B cell (primary cell): ENCODE data around the gene RBP2. TPM values are rescaled to one million over a fixed set of nuclear protein-coding genes. Genes with fewer than 3 reads are reported as not detected.

Experiments
- ATAC-seq: fragments of 200-7000 bp; cut with Tn5 transposase; one replicate; pipeline ENCODE4 v1.10.0; 2021; ENCODE audit warnings: low read depth, mild to moderate bottlenecking, moderate number of reproducible peaks, moderate library complexity
- CTCF ChIA-PET: fragments of 350-600 bp; sonication (Branson Sonifier 250); formaldehyde crosslinking; loops from one replicate; lab custom pipeline; 2021; ENCODE audit warnings: antibody characterized with exemption, inconsistent platforms; lab: Charles Lee
- POLR2A ChIA-PET: fragments of 350-600 bp; sonication (Branson Sonifier 250); formaldehyde crosslinking; loops from one replicate; lab custom pipeline; 2021; ENCODE audit warnings: antibody characterized with exemption; lab: Charles Lee
- DNase-seq: peaks from one replicate; pipeline ENCODE4 v3.0.0; 2013
- H2AFZ ChIP-seq: 2 replicates; pipeline ENCODE4 v1.6.1; 2012; ENCODE audit warnings: mild to moderate bottlenecking, low read depth, low read length; ENCODE audit not compliant: insufficient read depth, poor library complexity, severe bottlenecking
- H3K27ac ChIP-seq, 2 donors: 1 replicate in 1 of 2; 2 replicates in 1 of 2; pipeline ENCODE4 v1.5.1; 2012 to 2013; ENCODE audit warnings: low read length in 2 of 2, mild to moderate bottlenecking in 2 of 2, moderate library complexity in 1 of 2
- H3K27me3 ChIP-seq, 4 experiments: fragments of 200-600 bp in 1 of 4; sonication (generic) in 1 of 4; replicated peaks in 1 of 4; 1 replicate in 2 of 4; 2 replicates in 2 of 4; pipeline versions ENCODE4 v1.6.1 to v1.7.0; 2013 to 2016; ENCODE audit warnings: low read length in 3 of 4, mild to moderate bottlenecking in 2 of 4, mixed read lengths in 1 of 4, moderate library complexity in 1 of 4; ENCODE audit not compliant: insufficient read depth in 4 of 4, control insufficient read depth in 3 of 4; ENCODE audit errors: control extremely low read depth in 1 of 4
- H3K36me3 ChIP-seq, 2 experiments: replicated peaks in 1 of 2; 1 replicate in 1 of 2; 2 replicates in 1 of 2; pipeline versions ENCODE4 v1.6.1 to v1.7.1; 2013; ENCODE audit warnings: low read length in 1 of 2; ENCODE audit not compliant: insufficient read depth in 2 of 2, control insufficient read depth in 1 of 2; ENCODE audit errors: control extremely low read depth in 1 of 2, extremely low read depth in 1 of 2
- H3K4me1 ChIP-seq, 2 donors: fragments of 200-600 bp in 1 of 2; sonication (generic) in 1 of 2; 1 replicate in 1 of 2; 2 replicates in 1 of 2; pipeline versions ENCODE4 v1.5.1 to v1.6.1; 2013 to 2017; ENCODE audit warnings: low read length in 2 of 2; ENCODE audit not compliant: control insufficient read depth in 2 of 2, insufficient read depth in 2 of 2
- H3K4me2 ChIP-seq: replicated peaks from 2 replicates; pipeline ENCODE3; 2012; ENCODE audit warnings: mild to moderate bottlenecking, low read depth, low read length; ENCODE audit not compliant: poor library complexity, severe bottlenecking
- H3K4me3 ChIP-seq, 5 experiments: fragments of 200-600 bp in 1 of 5; sonication (generic) in 1 of 5; 1 replicate in 3 of 5; 2 replicates in 2 of 5; pipeline versions ENCODE4 v1.5.1 to v1.7.0; 2011 to 2016; ENCODE audit warnings: low read length in 4 of 5, mild to moderate bottlenecking in 4 of 5, low read depth in 2 of 5, control low read depth in 1 of 5, moderate library complexity in 1 of 5; ENCODE audit not compliant: insufficient read depth in 1 of 5; ENCODE audit errors: control extremely low read depth in 1 of 5, extremely low read depth in 1 of 5
- H3K79me2 ChIP-seq: fragments of 200-600 bp; sonication (generic); one replicate; pipeline ENCODE4 v1.6.0; 2016; ENCODE audit warnings: low read length; ENCODE audit not compliant: control insufficient read depth, insufficient read depth
- H3K9ac ChIP-seq: fragments of 200-600 bp; sonication (generic); 2 replicates; pipeline ENCODE4 v1.6.1; 2017; ENCODE audit warnings: mild to moderate bottlenecking, low read length, moderate library complexity
- H3K9me3 ChIP-seq, 3 donors: one replicate each; pipeline versions ENCODE4 v1.6.1 to v1.7.1; 2013; ENCODE audit warnings: low read length in 2 of 3; ENCODE audit not compliant: control insufficient read depth in 2 of 3, insufficient read depth in 1 of 3; ENCODE audit errors: control extremely low read depth in 1 of 3
- H4K20me1 ChIP-seq: 2 replicates; pipeline ENCODE4 v1.6.0; 2012; ENCODE audit warnings: mild to moderate bottlenecking, low read length; ENCODE audit not compliant: insufficient read depth, control insufficient read depth, poor library complexity, severe bottlenecking
- H3K27ac Mint-ChIP-seq: one replicate; pipeline ENCODE4 v1.8.0; 2021; ENCODE audit warnings: mixed read lengths
- H3K27me3 Mint-ChIP-seq: one replicate; pipeline ENCODE4 v1.8.0; 2021; ENCODE audit warnings: mixed read lengths
- H3K4me1 Mint-ChIP-seq: one replicate; pipeline ENCODE4 v1.8.0; 2021; ENCODE audit warnings: mixed read lengths
- H3K4me3 Mint-ChIP-seq: one replicate; pipeline ENCODE4 v1.8.0; 2021; ENCODE audit warnings: mixed read lengths
- H3K9me3 Mint-ChIP-seq: one replicate; pipeline ENCODE4 v1.8.0; 2022; ENCODE audit warnings: mixed read lengths; ENCODE audit not compliant: insufficient read depth
- CTCF ChIP-seq: fragments of 200-600 bp; IDR thresholded peaks from one replicate; pipeline ENCODE4 v1.8.0; 2022; ENCODE audit warnings: antibody characterized with exemption, mild to moderate bottlenecking
- EZH2 ChIP-seq: IDR thresholded peaks from 2 replicates; pipeline ENCODE4 v1.6.1; 2012; ENCODE audit warnings: borderline replicate concordance, low read depth, mild to moderate bottlenecking, moderate library complexity, low read length; ENCODE audit not compliant: insufficient read depth, poor library complexity, severe bottlenecking
- WGBS: methylation state at CpG from one replicate; pipeline ENCODE4 v1.1.5; 2013; ENCODE audit warnings: missing lambda C conversion rate; ENCODE audit not compliant: insufficient coverage; 5-methylcytosine and 5-hydroxymethylcytosine counted together
- intact Hi-C: fragments of 100-400 bp; cut with micrococcal nuclease; formaldehyde crosslinking; loops from one replicate; pipeline ENCODE4 v1.10.0; 2022
- polyA plus RNA-seq: library from polyadenylated mRNA; depleted of rRNA; stranded (reverse); fragments of >200 nt; gene quantifications from 2 replicates; pipeline ENCODE4 v1.2.3, GENCODE V29; 2012
- total RNA-seq, 2 donors: library from RNA; stranded (reverse); fragments of 120-200 nt in 1 of 2; gene quantifications; 1 replicate in 1 of 2; 2 replicates in 1 of 2; pipeline versions ENCODE4 v1.2.3 to v1.2.4, GENCODE V29; 2013 to 2022

RBP2 gene
- total and polyA plus RNA-seq, 2 donors (not counting 1 experiment from before 2014, with no cell fraction given): not detected

GRCh38 chr3:139523718-139524117 is 47.4 kb upstream of the RBP2 start:
- ATAC-seq (no peak), DNase-seq (no peak)
- no CpG with 5 or more reads among the region's 1 CpG for WGBS
- no peaks in the 10 kb centered on the region for H3K9me3 Mint-ChIP-seq
- Histone ChIP-seq H3K27me3 (peaks cover 0 to 3% (median 0%) of the 10 kb centered on the region in 4 experiments), H2AFZ (no peak overlapping the region), H3K27ac (no peak overlapping the region), H3K4me2 (no peak overlapping the region), H3K9ac (no peak overlapping the region), H3K9me3 (no peaks in the 10 kb centered on the region), H3K36me3 (no peaks in the 10 kb centered on the region), H4K20me1 (no peaks in the 10 kb centered on the region), H3K4me1 (no peaks in the 10 kb centered on the region), H3K4me3 (no peak overlapping the region), H3K79me2 (no peaks in the 10 kb centered on the region)
- ChIA-PET CTCF (no interaction called here), POLR2A (no interaction called here)
- TF ChIP-seq EZH2: no peak
- no peak for TF ChIP-seq CTCF
- intact Hi-C loops: no loop called here
- H3K27me3 Mint-ChIP-seq: peaks cover 5% of the 10 kb centered on the region
- H3K4me3 Mint-ChIP-seq: no peak overlapping the region
- H3K4me1 Mint-ChIP-seq: no peaks in the 10 kb centered on the region
- H3K27ac Mint-ChIP-seq: no peak overlapping the region

GRCh38 chr3:139523166-139523565 is 46.9 kb upstream of the RBP2 start:
- no peaks in the 10 kb centered on the region for H3K9me3 ChIP-seq

More at GRCh38 chr3:139523166-139523565, 46.9 kb upstream of the RBP2 start:
- ChIA-PET POLR2A (no interaction called here), CTCF (no interaction called here)
- Mint-ChIP-seq H3K27ac (no peak overlapping the region), H3K9me3 (no peaks in the 10 kb centered on the region), H3K4me1 (no peaks in the 10 kb centered on the region), H3K4me3 (no peak overlapping the region), H3K27me3 (peaks cover 5% of the 10 kb centered on the region)
- ATAC-seq: no peak
- no peak overlapping the region for H2AFZ ChIP-seq
- no peak overlapping the region for H3K4me2 ChIP-seq
- H3K9ac ChIP-seq: no peak overlapping the region
- intact Hi-C loops: no loop called here
- H3K36me3 ChIP-seq: no peaks in the 10 kb centered on the region
- WGBS: 98% methylated on average over 4 of the region's 5 CpGs
- no peak overlapping the region for H3K27ac ChIP-seq
- DNase-seq: no peak
- H3K27me3 ChIP-seq: peaks cover 0 to 3% (median 0%) of the 10 kb centered on the region in 4 experiments
- no peak overlapping the region for H3K4me3 ChIP-seq
- no peaks in the 10 kb centered on the region for H4K20me1 ChIP-seq
- no peaks in the 10 kb centered on the region for H3K79me2 ChIP-seq
- TF ChIP-seq EZH2 (no peak), CTCF (no peak)
- H3K4me1 ChIP-seq: no peaks in the 10 kb centered on the region
